HepG2 (cell line): ENCODE data around the gene ALKBH2. TPM values are rescaled to one million over a fixed set of nuclear protein-coding genes. Genes with fewer than 3 reads are reported as not detected.

Source experiments
- ATF4 ChIP-seq, 2 experiments: fragments of 450-650 bp in 1 of 2; sonication (generic) in 1 of 2; formaldehyde crosslinking; IDR thresholded peaks; 2 replicates each; pipeline versions ENCODE4 v1.5.0 to v1.8.0; 2020 to 2022; ENCODE audit warnings: mild to moderate bottlenecking in 1 of 2, missing genetic modification reagents in 1 of 2
- BCL6 ChIP-seq: IDR thresholded peaks from 2 replicates; pipeline ENCODE4 v1.6.1; 2016; ENCODE audit warnings: missing genetic modification reagents, missing compliant biosample characterization
- HMG20B ChIP-seq: conservative IDR thresholded peaks from 2 replicates; pipeline ENCODE4 v1.6.1; 2016; ENCODE audit warnings: missing genetic modification reagents, missing compliant biosample characterization
- HNF4A ChIP-seq: sonication (generic); formaldehyde crosslinking; IDR thresholded peaks from 2 replicates; pipeline ENCODE4 v1.4.0; 2020; ENCODE audit warnings: missing genetic modification reagents
- HNRNPL ChIP-seq: fragments of 200-400 bp; formaldehyde crosslinking; IDR thresholded peaks from 2 replicates; pipeline ENCODE4 v1.6.1; 2017; ENCODE audit warnings: mild to moderate bottlenecking, low read depth, low read length
- IRF2 ChIP-seq: IDR thresholded peaks from 2 replicates; pipeline ENCODE4 v1.6.1; 2018; ENCODE audit warnings: missing genetic modification reagents, missing compliant biosample characterization
- ISL2 ChIP-seq: sonication (generic); formaldehyde crosslinking; IDR thresholded peaks from 2 replicates; pipeline ENCODE4 v1.5.0; 2020; ENCODE audit warnings: missing genetic modification reagents
- KDM5A ChIP-seq: fragments of 200-600 bp; sonication (generic); IDR thresholded peaks from 2 replicates; pipeline ENCODE4 v1.7.0; 2018; ENCODE audit warnings: antibody characterized with exemption, mild to moderate bottlenecking, low read length, borderline replicate concordance
- LCORL ChIP-seq, 2 experiments: fragments of 450-650 bp in 1 of 2; sonication (generic) in 1 of 2; formaldehyde crosslinking in 1 of 2; IDR thresholded peaks; 2 replicates each; pipeline versions ENCODE4 v1.5.0 to v1.6.1; 2017 to 2020; ENCODE audit warnings: antibody characterized with exemption in 1 of 2, missing genetic modification reagents in 1 of 2
- MEIS2 ChIP-seq: sonication (generic); formaldehyde crosslinking; IDR thresholded peaks from 2 replicates; pipeline ENCODE4 v1.9.0; 2021; ENCODE audit warnings: mild to moderate bottlenecking, missing genetic modification reagents
- MYPOP ChIP-seq: sonication (generic); formaldehyde crosslinking; IDR thresholded peaks from 2 replicates; pipeline ENCODE4 v1.8.1; 2023; ENCODE audit warnings: mild to moderate bottlenecking, moderate library complexity, missing genetic modification reagents
- POLR2AphosphoS5 ChIP-seq: IDR thresholded peaks from 2 replicates; pipeline ENCODE4 v1.6.1; 2012; ENCODE audit warnings: low read depth, low read length
- RARA ChIP-seq: IDR thresholded peaks from 2 replicates; pipeline ENCODE4 v1.6.1; 2016; ENCODE audit warnings: missing genetic modification reagents, missing compliant biosample characterization
- REPIN1 ChIP-seq: sonication (generic); formaldehyde crosslinking; IDR thresholded peaks from 2 replicates; pipeline ENCODE4 v1.8.0; 2022; ENCODE audit warnings: missing genetic modification reagents, low read depth, mild to moderate bottlenecking, borderline replicate concordance
- RFX5 ChIP-seq: IDR thresholded peaks from 2 replicates; pipeline ENCODE4 v1.6.1; 2011; ENCODE audit warnings: low read depth, low read length, improper control_type of control experiment
- SIX4 ChIP-seq: sonication (generic); formaldehyde crosslinking; IDR thresholded peaks from 2 replicates; pipeline ENCODE4 v1.4.0; 2020; ENCODE audit warnings: missing genetic modification reagents
- XBP1 ChIP-seq: sonication (generic); formaldehyde crosslinking; IDR thresholded peaks from 2 replicates; pipeline ENCODE4 v1.5.0; 2020; ENCODE audit warnings: missing genetic modification reagents
- ZNF101 ChIP-seq: sonication (generic); formaldehyde crosslinking; IDR thresholded peaks from 2 replicates; pipeline ENCODE4 v1.4.0; 2020; ENCODE audit warnings: mild to moderate bottlenecking, low read depth, missing genetic modification reagents, borderline replicate concordance
- ZNF510 ChIP-seq: sonication (generic); formaldehyde crosslinking; IDR thresholded peaks from 2 replicates; pipeline ENCODE4 v1.4.0; 2020; ENCODE audit warnings: low read depth, mild to moderate bottlenecking, missing genetic modification reagents
- ZNF639 ChIP-seq: conservative IDR thresholded peaks from 2 replicates; pipeline ENCODE4 v1.6.1; 2018; ENCODE audit warnings: missing genetic modification reagents
- ZNF775 ChIP-seq: sonication (generic); formaldehyde crosslinking; IDR thresholded peaks from 2 replicates; pipeline ENCODE4 v1.4.0; 2020; ENCODE audit warnings: missing genetic modification reagents, mild to moderate bottlenecking, moderate library complexity, borderline replicate concordance
- ZNF790 ChIP-seq: sonication (generic); formaldehyde crosslinking; IDR thresholded peaks from 2 replicates; pipeline ENCODE4 v1.8.0; 2022; ENCODE audit warnings: missing genetic modification reagents, mild to moderate bottlenecking, borderline replicate concordance
- polyA plus RNA-seq, 8 experiments: library from polyadenylated mRNA; depleted of rRNA in 3 of 8; stranded (reverse) in 7 of 8; unstranded in 1 of 8; fragments of >200 nt; fragmentation: Illumina TruSeq in 4 of 8; extraction: Trizol in 4 of 8; gene quantifications; 2 replicates each; pipeline versions ENCODE4 v1.2.1 to v1.2.3, GENCODE V29; 2011 to 2016; ENCODE audit warnings: low read depth in 4 of 8, missing spikeins in 1 of 8, mixed read lengths in 1 of 8; ENCODE audit not compliant: insufficient read depth in 1 of 8
- total RNA-seq, 5 experiments: library from RNA; depleted of rRNA; stranded (reverse); fragments of >200 nt; fragmentation: Illumina TruSeq; extraction: Trizol; gene quantifications; 2 replicates each; pipeline ENCODE4 v1.2.3, GENCODE V29; 2016; ENCODE audit warnings: low read depth in 1 of 5

Gene ALKBH2
- total and polyA plus RNA-seq, 2 of the 13 experiments (the other 11 are each of a cell fraction or from before 2014, with no cell fraction given), result 21.0 to 40.5 TPM

- no peak for TF ChIP-seq LCORL (IDR thresholded peaks at IDR 0.05)
- TF ChIP-seq LCORL (CRISPR knock-in tag; IDR thresholded peaks at IDR 0.05), result no peak
- TF ChIP-seq ZNF775 (CRISPR knock-in tag), result no peak
- peak; percentile 47; the same call in 1 of the 2 replicates for TF ChIP-seq ISL2 (CRISPR knock-in tag)
- TF ChIP-seq MEIS2 (CRISPR knock-in tag), result no peak
- TF ChIP-seq REPIN1 (CRISPR knock-in tag), result peak; percentile 19; the same call in 1 of the 2 replicates
- no peak for TF ChIP-seq ZNF101 (CRISPR knock-in tag)
- peak; percentile 70 for TF ChIP-seq POLR2AphosphoS5
- TF ChIP-seq MYPOP (CRISPR knock-in tag), result no peak
- no peak for TF ChIP-seq SIX4 (CRISPR knock-in tag)
- 0 out of 2 replicates have a peak, but pooled peaks have one; percentile 24 for TF ChIP-seq IRF2 (CRISPR knock-in tag)
- TF ChIP-seq BCL6 (CRISPR knock-in tag), result 0 out of 2 replicates have a peak, but pooled peaks have one; percentile 7
- TF ChIP-seq ZNF639 (CRISPR knock-in tag), result no peak
- TF ChIP-seq ZNF510 (CRISPR knock-in tag), result no peak
- no peak for TF ChIP-seq RFX5
- TF ChIP-seq ATF4 (CRISPR knock-in tag; IDR thresholded peaks at IDR 0.05), result no peak
- TF ChIP-seq HMG20B (CRISPR knock-in tag), result no peak
- no peak for TF ChIP-seq ZNF790 (CRISPR knock-in tag)
- TF ChIP-seq XBP1 (CRISPR knock-in tag), result no peak
- no peak for TF ChIP-seq HNRNPL
- TF ChIP-seq KDM5A, result peak; percentile 42; the same call in 1 of the 2 replicates
- peak; percentile 35; the same call in 1 of the 2 replicates for TF ChIP-seq RARA (CRISPR knock-in tag)
- TF ChIP-seq HNF4A (CRISPR knock-in tag), result peak; percentile 79
Observed at GRCh38 chr12:109065154-109065852, 28.0 kb downstream of the ALKBH2 start (continued).
